ENCODE measurements around the gene FTH1.
A peak's percentile ranks its signal among the peaks of the same experiment; 100 is the strongest.
"Not testable (repeated sequence)": the region's sequence is repeated elsewhere in the genome, so short reads cannot be mapped to it uniquely, and the experiment has no call there.

The FTH1 gene

DNA sequence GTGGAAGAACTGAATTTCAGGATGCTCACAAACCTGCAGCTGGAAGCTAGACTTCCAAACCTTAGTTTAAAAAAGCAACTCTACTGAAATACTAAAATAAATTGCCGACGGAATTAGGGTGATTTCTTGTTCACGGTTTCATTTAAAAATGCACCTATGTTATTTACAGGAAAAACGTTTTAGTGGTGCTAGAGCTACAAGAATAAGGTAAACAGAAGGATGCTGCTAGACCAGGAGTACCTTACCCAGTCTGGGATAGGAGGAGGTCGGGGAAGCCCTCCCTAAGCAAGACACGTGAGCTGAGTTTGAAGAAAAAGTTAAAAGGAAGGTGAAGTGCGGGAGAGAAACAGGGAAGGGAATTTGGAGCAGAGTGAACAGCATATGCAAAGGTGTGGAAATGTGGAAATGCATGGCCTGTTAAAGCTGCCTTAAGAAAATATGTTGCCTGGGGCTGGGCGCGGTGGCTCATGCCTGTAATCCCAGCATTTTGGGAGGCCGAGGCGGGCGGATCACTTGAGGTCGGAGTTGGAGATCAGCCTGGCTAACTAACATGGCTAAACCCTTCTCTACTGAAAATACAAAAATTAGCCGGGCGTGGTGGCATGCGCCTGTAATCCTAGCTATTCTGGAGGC lies 1.4 kb upstream of the FTH1 start:
- Histone ChIP-seq H3K4me1 (ENCODE audit: control insufficient read depth, insufficient read depth, low read length) (peaks cover 63% of the 10 kb centered on the region), H3K27me3 (ENCODE audit: control insufficient read depth, insufficient read depth, low read length) (no peaks in the 10 kb centered on the region), H3K4me3 (ENCODE audit: low read length) (peak overlapping the region; percentile 99), H3K36me3 (ENCODE audit: insufficient read depth, low read length) (peaks cover 31% of the 10 kb centered on the region), H3K9ac (ENCODE audit: low read depth, low read length) (peak overlapping the region; percentile 96), H3K9me3 (replicated peaks; ENCODE audit: low read length) (no peaks in the 10 kb centered on the region), H3K4me2 (ENCODE audit: low read length) (peak overlapping the region; percentile 96)

GRCh38 chr11:61967924-61968757 lies 707 bp upstream of the FTH1 start:
- Histone ChIP-seq H3K9ac (ENCODE audit: low read depth, low read length) (peak overlapping the region; percentile 96), H3K4me1 (ENCODE audit: control insufficient read depth, insufficient read depth, low read length) (peaks cover 63% of the 10 kb centered on the region), H3K9me3 (replicated peaks; ENCODE audit: low read length) (no peaks in the 10 kb centered on the region), H3K27me3 (ENCODE audit: control insufficient read depth, insufficient read depth, low read length) (no peaks in the 10 kb centered on the region), H3K4me3 (ENCODE audit: low read length) (peak overlapping the region; percentile 99), H3K36me3 (ENCODE audit: insufficient read depth, low read length) (peaks cover 36% of the 10 kb centered on the region), H3K4me2 (ENCODE audit: low read length) (peak overlapping the region; percentile 96)

DNA sequence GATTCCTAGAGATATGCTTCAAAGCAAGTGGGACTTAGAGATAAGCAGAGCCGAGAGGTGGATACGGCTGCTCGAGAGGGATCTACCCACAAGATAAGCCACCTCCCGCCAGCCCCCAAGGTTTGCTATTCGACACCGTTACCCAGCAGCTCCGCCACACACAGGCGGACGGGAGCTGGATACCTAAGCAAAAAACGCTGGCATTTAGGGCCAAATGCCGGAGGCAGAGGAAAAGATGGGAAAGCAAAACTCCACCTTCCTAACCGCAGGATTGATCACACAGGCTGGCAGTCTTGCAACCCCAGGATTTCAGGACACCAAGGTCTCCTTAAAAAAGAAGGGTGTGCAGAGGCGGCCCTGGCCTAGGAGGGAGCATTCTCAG lies 709 bp downstream of the FTH1 start:
- peaks cover 58% of the 10 kb centered on the region for H3K4me1 ChIP-seq (ENCODE audit: control insufficient read depth, insufficient read depth, low read length)
- peak overlapping the region; percentile 96 for H3K9ac ChIP-seq (ENCODE audit: low read depth, low read length)
- H3K27me3 ChIP-seq (ENCODE audit: control insufficient read depth, insufficient read depth, low read length): no peaks in the 10 kb centered on the region
- no peaks in the 10 kb centered on the region for H3K9me3 ChIP-seq (replicated peaks; ENCODE audit: low read length)
- peak overlapping the region; percentile 99 for H3K4me3 ChIP-seq (ENCODE audit: low read length)
- peak overlapping the region; percentile 95 for H3K4me2 ChIP-seq (ENCODE audit: low read length)
- peaks cover 36% of the 10 kb centered on the region for H3K36me3 ChIP-seq (ENCODE audit: insufficient read depth, low read length)

DNA sequence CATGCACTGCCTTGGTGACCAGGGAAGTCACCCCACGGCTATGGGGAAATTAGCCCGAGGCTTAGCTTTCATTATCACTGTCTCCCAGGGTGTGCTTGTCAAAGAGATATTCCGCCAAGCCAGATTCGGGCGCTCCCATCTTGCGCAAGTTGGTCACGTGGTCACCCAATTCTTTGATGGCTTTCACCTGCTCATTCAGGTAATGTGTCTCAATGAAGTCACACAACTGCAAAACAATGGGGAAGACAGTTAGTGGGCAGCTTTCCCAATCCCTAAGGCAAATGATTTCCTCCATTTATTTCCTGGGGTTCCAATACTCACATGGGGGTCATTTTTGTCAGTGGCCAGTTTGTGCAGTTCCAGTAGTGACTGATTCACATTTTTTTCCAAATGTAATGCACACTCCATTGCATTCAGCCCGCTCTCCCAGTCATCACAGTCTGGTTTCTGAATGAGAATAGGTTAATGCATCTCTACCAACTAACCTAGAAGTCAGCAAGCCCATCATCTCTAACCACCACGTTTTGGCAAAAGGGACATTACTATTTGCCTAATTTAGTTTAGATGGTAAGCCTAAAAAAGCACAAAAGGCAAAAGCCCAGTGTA lies 2.7 kb downstream of the FTH1 start:
- H3K9ac ChIP-seq (ENCODE audit: low read depth, low read length): peak overlapping the region; percentile 96
- H3K4me1 ChIP-seq (ENCODE audit: control insufficient read depth, insufficient read depth, low read length): peaks cover 48% of the 10 kb centered on the region
- H3K4me3 ChIP-seq (ENCODE audit: low read length): peak overlapping the region; percentile 99

GRCh38 chr11:61964058-61964665 lies 3.3 kb downstream of the FTH1 start:
- Histone ChIP-seq H3K9ac (ENCODE audit: low read depth, low read length) (peak overlapping the region; percentile 24), H3K4me1 (ENCODE audit: control insufficient read depth, insufficient read depth, low read length) (peaks cover 44% of the 10 kb centered on the region), H3K27me3 (ENCODE audit: control insufficient read depth, insufficient read depth, low read length) (no peaks in the 10 kb centered on the region), H3K4me2 (ENCODE audit: low read length) (peak overlapping the region; percentile 95), H3K4me3 (ENCODE audit: low read length) (peak overlapping the region; percentile 99), H3K36me3 (ENCODE audit: insufficient read depth, low read length) (peaks cover 36% of the 10 kb centered on the region), H3K9me3 (replicated peaks; ENCODE audit: low read length) (no peaks in the 10 kb centered on the region)

More for the DNA sequence above, 2.7 kb downstream of the FTH1 start:
- H3K9me3 ChIP-seq (replicated peaks; ENCODE audit: low read length); H3K27me3 ChIP-seq (ENCODE audit: control insufficient read depth, insufficient read depth, low read length): not testable (repeated sequence)
- peaks cover 36% of the 10 kb centered on the region for H3K36me3 ChIP-seq (ENCODE audit: insufficient read depth, low read length)
- peak overlapping the region; percentile 95 for H3K4me2 ChIP-seq (ENCODE audit: low read length)

DNA sequence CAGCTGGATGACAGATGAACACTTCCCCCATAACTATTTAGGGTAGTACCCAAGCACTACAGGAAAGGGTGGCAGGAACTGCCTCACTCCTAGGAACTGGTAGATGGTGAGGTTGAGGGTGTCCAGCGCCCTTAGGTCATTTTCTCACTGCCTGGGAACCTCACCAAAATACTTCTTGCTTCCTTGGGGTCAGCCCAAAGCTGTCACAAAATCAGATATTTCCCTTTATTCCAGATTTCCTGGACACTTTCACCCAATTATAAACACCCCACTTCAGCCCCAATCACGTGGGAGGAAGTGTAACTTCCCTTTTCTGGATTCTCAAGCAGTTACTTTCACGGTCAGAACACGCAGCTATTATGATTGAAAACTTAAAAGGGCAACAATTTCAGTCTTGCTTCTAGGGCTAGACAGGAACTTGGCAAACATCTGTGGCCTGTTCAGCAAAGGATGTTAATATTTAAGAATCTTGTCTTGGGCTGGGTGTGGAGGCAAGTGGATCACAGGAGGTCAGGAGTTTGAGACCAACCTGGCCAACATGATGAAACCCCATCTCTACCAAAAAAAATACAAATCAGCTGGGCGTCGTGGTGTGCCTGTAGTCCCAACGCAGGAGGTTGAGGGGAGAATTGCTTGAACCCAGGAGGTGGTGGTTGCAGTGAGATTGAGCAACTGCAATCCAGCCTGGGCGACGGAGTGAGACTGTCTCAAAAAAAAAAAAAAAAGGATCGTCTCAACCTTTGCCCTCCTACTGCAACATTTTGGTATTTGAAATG lies 4.0 kb downstream of the FTH1 start:
- H3K4me1 ChIP-seq (ENCODE audit: control insufficient read depth, insufficient read depth, low read length): peaks cover 37% of the 10 kb centered on the region
- peak overlapping the region; percentile 99 for H3K4me3 ChIP-seq (ENCODE audit: low read length)
- no peaks in the 10 kb centered on the region for H3K9me3 ChIP-seq (replicated peaks; ENCODE audit: low read length)
- peaks cover 36% of the 10 kb centered on the region for H3K36me3 ChIP-seq (ENCODE audit: insufficient read depth, low read length)
- peak overlapping the region; percentile 95 for H3K4me2 ChIP-seq (ENCODE audit: low read length)
- H3K27me3 ChIP-seq (ENCODE audit: control insufficient read depth, insufficient read depth, low read length): no peaks in the 10 kb centered on the region
- H3K9ac ChIP-seq (ENCODE audit: low read depth, low read length): peak overlapping the region; percentile 24

DNA sequence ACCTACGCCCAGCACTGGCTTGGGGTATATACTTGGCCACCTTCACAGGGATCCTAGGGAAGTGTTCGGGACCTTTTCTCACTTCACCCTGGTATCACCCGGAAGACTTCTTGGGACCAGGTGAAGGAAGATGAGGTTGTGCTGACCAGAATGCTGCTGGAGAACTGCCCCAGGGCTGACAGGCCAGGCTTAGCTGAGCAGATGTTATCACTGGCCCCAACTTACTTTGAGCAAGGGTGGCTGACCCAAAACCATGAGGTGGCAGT lies 4.5 kb downstream of the FTH1 start:
- Histone ChIP-seq H3K4me3 (ENCODE audit: low read length) (no peak overlapping the region), H3K9ac (ENCODE audit: low read depth, low read length) (no peak overlapping the region), H3K9me3 (replicated peaks; ENCODE audit: low read length) (no peaks in the 10 kb centered on the region), H3K4me1 (ENCODE audit: control insufficient read depth, insufficient read depth, low read length) (peaks cover 33% of the 10 kb centered on the region), H3K4me2 (ENCODE audit: low read length) (no peak overlapping the region), H3K36me3 (ENCODE audit: insufficient read depth, low read length) (peaks cover 36% of the 10 kb centered on the region), H3K27me3 (ENCODE audit: control insufficient read depth, insufficient read depth, low read length) (no peaks in the 10 kb centered on the region)

DNA sequence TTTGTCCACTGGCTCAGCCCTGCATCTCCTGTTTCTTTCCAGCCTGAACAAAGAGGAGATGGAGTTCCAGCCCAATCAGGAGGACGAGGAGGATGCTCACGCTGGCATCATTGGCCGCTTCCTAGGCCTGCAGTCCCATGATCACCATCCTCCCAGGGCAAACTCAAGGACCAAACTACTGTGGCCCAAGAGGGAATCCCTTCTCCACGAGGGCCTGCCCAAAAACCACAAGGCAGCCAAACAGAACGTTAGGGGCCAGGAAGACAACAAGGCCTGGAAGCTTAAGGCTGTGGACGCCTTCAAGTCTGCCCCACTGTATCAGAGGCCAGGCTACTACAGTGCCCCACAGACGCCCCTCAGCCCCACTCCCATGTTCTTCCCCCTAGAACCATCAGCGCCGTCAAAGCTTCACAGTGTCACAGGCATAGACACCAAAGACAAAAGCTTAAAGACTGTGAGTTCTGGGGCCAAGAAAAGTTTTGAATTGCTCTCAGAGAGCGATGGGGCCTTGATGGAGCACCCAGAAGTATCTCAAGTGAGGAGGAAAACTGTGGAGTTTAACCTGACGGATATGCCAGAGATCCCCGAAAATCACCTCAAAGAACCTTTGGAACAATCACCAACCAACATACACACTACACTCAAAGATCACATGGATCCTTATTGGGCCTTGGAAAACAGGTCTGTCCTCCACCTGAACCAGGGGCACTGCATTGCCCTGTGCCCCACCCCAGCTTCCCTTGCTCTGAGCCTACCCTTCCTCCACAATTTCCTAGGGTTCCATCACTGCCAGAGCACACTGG lies 5.0 kb downstream of the FTH1 start:
- Histone ChIP-seq H3K36me3 (ENCODE audit: insufficient read depth, low read length) (peaks cover 36% of the 10 kb centered on the region), H3K9me3 (replicated peaks; ENCODE audit: low read length) (no peaks in the 10 kb centered on the region), H3K4me3 (ENCODE audit: low read length) (no peak overlapping the region), H3K4me2 (ENCODE audit: low read length) (no peak overlapping the region), H3K9ac (ENCODE audit: low read depth, low read length) (no peak overlapping the region), H3K27me3 (ENCODE audit: control insufficient read depth, insufficient read depth, low read length) (no peaks in the 10 kb centered on the region), H3K4me1 (ENCODE audit: control insufficient read depth, insufficient read depth, low read length) (peaks cover 33% of the 10 kb centered on the region)

GRCh38 chr11:61961570-61962212 lies 5.7 kb downstream of the FTH1 start:
- H3K9me3 ChIP-seq (replicated peaks; ENCODE audit: low read length): no peaks in the 10 kb centered on the region
- H3K4me3 ChIP-seq (ENCODE audit: low read length): no peak overlapping the region
- H3K4me2 ChIP-seq (ENCODE audit: low read length): no peak overlapping the region
- H3K9ac ChIP-seq (ENCODE audit: low read depth, low read length): no peak overlapping the region
- peaks cover 38% of the 10 kb centered on the region for H3K36me3 ChIP-seq (ENCODE audit: insufficient read depth, low read length)
- no peaks in the 10 kb centered on the region for H3K27me3 ChIP-seq (ENCODE audit: control insufficient read depth, insufficient read depth, low read length)
- H3K4me1 ChIP-seq (ENCODE audit: control insufficient read depth, insufficient read depth, low read length): peaks cover 33% of the 10 kb centered on the region

DNA sequence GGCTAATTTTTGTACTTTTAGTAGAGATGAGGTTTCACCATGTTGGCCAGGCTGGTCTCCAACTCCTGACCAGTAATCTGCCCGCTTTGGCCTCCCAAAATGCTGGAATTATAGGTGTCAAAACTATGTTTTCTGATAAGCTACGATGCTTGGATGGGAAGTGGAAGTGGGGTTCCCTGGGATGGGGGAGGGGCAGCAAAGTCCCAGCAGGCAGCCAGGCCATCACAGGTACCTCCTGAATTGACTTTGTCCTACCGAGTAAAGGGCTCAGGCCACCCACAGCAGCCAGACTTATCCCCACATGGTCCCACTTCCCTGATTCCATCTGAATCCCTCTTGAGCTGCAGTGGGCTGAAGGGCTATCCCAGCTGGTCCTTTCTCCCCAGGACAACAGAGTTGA lies 6.9 kb downstream of the FTH1 start:
- Histone ChIP-seq H3K4me1 (ENCODE audit: control insufficient read depth, insufficient read depth, low read length) (peaks cover 38% of the 10 kb centered on the region), H3K9ac (ENCODE audit: low read depth, low read length) (no peak overlapping the region), H3K9me3 (replicated peaks; ENCODE audit: low read length) (no peaks in the 10 kb centered on the region), H3K36me3 (ENCODE audit: insufficient read depth, low read length) (peaks cover 26% of the 10 kb centered on the region), H3K4me2 (ENCODE audit: low read length) (no peak overlapping the region), H3K4me3 (ENCODE audit: low read length) (no peak overlapping the region), H3K27me3 (ENCODE audit: control insufficient read depth, insufficient read depth, low read length) (no peaks in the 10 kb centered on the region)

All from skeletal muscle satellite cell (primary cell).